Sigmoid colon (tissue), 4 donors: Measurements from ENCODE around the gene FTCD.

ENCODE experiments used
- EP300 ChIP-seq, 4 donors: sonication (generic); formaldehyde crosslinking; IDR thresholded peaks; one replicate each; pipeline ENCODE4 v1.6.1; 2017; ENCODE audit warnings: antibody characterized with exemption in 4 of 4
- POLR2A ChIP-seq, 2 donors: fragments of 450-650 bp; IDR thresholded peaks; one replicate each; pipeline ENCODE4 v1.6.1; 2016; ENCODE audit warnings: antibody characterized with exemption in 2 of 2, mild to moderate bottlenecking in 2 of 2, moderate library complexity in 2 of 2
- POLR2AphosphoS5 ChIP-seq, 4 donors: sonication (generic); formaldehyde crosslinking; IDR thresholded peaks; one replicate each; pipeline ENCODE4 v1.6.1; 2017; ENCODE audit warnings: antibody characterized with exemption in 4 of 4
- TF ChIP-seq, protein P1 (sequence below), 4 experiments: fragments of 450-650 bp in 3 of 4; fragments of 200-600 bp in 1 of 4; IDR thresholded peaks; one replicate each; pipeline ENCODE4 v1.5.1; 2016 to 2019; ENCODE audit warnings: antibody characterized with exemption in 4 of 4, mild to moderate bottlenecking in 3 of 4, moderate library complexity in 2 of 4

DNA sequence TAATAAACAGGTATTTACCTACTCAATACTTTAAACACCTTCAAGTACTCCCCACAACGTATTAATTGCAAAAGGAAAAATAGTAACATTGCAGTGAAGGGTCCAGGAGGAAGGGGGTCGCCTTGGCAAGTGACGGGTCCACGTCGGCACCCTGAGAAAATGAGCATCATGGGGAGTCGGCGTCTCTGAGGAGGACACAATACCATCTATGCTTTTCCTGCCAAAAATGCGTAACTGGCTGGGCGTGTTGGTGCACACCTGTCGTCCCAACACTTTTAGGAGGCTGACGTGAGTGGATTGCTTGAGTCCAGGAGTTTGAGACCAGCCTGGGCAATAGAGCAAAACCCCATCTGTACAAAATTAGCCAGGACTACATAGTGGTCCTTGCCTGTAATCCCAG is 7.3 kb downstream of the FTCD start:
- TF ChIP-seq, protein P1, sequence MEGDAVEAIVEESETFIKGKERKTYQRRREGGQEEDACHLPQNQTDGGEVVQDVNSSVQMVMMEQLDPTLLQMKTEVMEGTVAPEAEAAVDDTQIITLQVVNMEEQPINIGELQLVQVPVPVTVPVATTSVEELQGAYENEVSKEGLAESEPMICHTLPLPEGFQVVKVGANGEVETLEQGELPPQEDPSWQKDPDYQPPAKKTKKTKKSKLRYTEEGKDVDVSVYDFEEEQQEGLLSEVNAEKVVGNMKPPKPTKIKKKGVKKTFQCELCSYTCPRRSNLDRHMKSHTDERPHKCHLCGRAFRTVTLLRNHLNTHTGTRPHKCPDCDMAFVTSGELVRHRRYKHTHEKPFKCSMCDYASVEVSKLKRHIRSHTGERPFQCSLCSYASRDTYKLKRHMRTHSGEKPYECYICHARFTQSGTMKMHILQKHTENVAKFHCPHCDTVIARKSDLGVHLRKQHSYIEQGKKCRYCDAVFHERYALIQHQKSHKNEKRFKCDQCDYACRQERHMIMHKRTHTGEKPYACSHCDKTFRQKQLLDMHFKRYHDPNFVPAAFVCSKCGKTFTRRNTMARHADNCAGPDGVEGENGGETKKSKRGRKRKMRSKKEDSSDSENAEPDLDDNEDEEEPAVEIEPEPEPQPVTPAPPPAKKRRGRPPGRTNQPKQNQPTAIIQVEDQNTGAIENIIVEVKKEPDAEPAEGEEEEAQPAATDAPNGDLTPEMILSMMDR (IDR thresholded peaks at IDR 0.05) = no peak
- TF ChIP-seq POLR2A (IDR thresholded peaks at IDR 0.05) (no peak), POLR2AphosphoS5 (IDR thresholded peaks at IDR 0.05) (no peak), EP300 (IDR thresholded peaks at IDR 0.05) (no peak)
